SK-N-MC (cell line): ENCODE results near the gene LENEP.

Experiments
- EZH2 ChIP-seq: fragments of 200-600 bp; sonication (generic); IDR thresholded peaks from one replicate; pipeline ENCODE4 v1.6.1; 2017; ENCODE audit warnings: antibody characterized with exemption
- POLR2AphosphoS5 ChIP-seq: IDR thresholded peaks from 2 replicates; pipeline ENCODE4 v1.6.1; 2012; ENCODE audit warnings: mild to moderate bottlenecking, low read depth, low read length, borderline replicate concordance

GRCh38 chr1:155003766-155004351, 10.5 kb downstream of the LENEP start:
- TF ChIP-seq POLR2AphosphoS5 = no peak
- TF ChIP-seq EZH2 = no peak
